Activated T-cell treated with anti-CD3 and anti-CD28 coated beads for 48 hours (primary cell): Measurements from ENCODE around the gene SNRPA1.
"Not testable (repeated sequence)": the region's sequence is repeated elsewhere in the genome, so short reads cannot be mapped to it uniquely, and the experiment has no call there.

Experiments used
- DNase-seq: peaks from one replicate; pipeline ENCODE4 v3.0.0-alpha.2; 2020; ENCODE audit warnings: low read depth

SNRPA1 gene

GRCh38 chr15:101295607-101296161 is 636 bp upstream of the SNRPA1 start:
- DNase-seq = no peak

GRCh38 chr15:101293122-101293521 is 1.9 kb downstream of the SNRPA1 start:
- no peak for DNase-seq

GRCh38 chr15:101288905-101289513 is 6.0 kb downstream of the SNRPA1 start:
- no peak for DNase-seq

- not testable (repeated sequence) for DNase-seq
Observed at GRCh38 chr15:101287342-101287741, 7.7 kb downstream of the SNRPA1 start.

- no peak for DNase-seq
Observed at GRCh38 chr15:101286471-101287114, 8.5 kb downstream of the SNRPA1 start.

- no peak for DNase-seq
Observed at GRCh38 chr15:101283931-101284330, 11.1 kb downstream of the SNRPA1 start.

GRCh38 chr15:101280007-101280406 is 15.0 kb downstream of the SNRPA1 start:
- no peak for DNase-seq

- DNase-seq = no peak
Observed at GRCh38 chr15:101277943-101278564, 17.0 kb downstream of the SNRPA1 start.

- DNase-seq = peak; percentile 90
Observed at GRCh38 chr15:101277038-101277822, 17.8 kb downstream of the SNRPA1 start, which contains the start of gene SELENOS. Gene SELENOS, minus strand, starts transcription at chr15:101277485. Its CDS starts 68 bp downstream, at chr15:101277417.

GRCh38 chr15:101276501-101277037 is 18.5 kb downstream of the SNRPA1 start:
- no peak for DNase-seq

- no peak for DNase-seq
Observed at GRCh38 chr15:101275018-101275417, 20.0 kb downstream of the SNRPA1 start.

- no peak for DNase-seq
Observed at GRCh38 chr15:101273534-101273933, 21.5 kb downstream of the SNRPA1 start.

GRCh38 chr15:101272584-101272983 is 22.5 kb downstream of the SNRPA1 start:
- no peak for DNase-seq

- DNase-seq = no peak
Observed at GRCh38 chr15:101269479-101270223, 25.4 kb downstream of the SNRPA1 start.

- no peak for DNase-seq
Observed at GRCh38 chr15:101267320-101268104, 27.5 kb downstream of the SNRPA1 start.

- DNase-seq = no peak
Observed at GRCh38 chr15:101266787-101267186, 28.3 kb downstream of the SNRPA1 start.

GRCh38 chr15:101266034-101266433 is 29.0 kb downstream of the SNRPA1 start:
- no peak for DNase-seq

GRCh38 chr15:101264911-101265641 is 30.0 kb downstream of the SNRPA1 start:
- no peak for DNase-seq

- DNase-seq = no peak
Observed at GRCh38 chr15:101264011-101264410, 31.0 kb downstream of the SNRPA1 start.

- no peak for DNase-seq
Observed at GRCh38 chr15:101262551-101262950, 32.5 kb downstream of the SNRPA1 start.
